Ovary (tissue), 3 donors: ENCODE measurements around the gene AUTS2.

Experiments
- POLR2A ChIP-seq: fragments of 450-650 bp; IDR thresholded peaks from one replicate; pipeline ENCODE4 v1.6.1; 2017; ENCODE audit warnings: antibody characterized with exemption, mild to moderate bottlenecking, moderate library complexity
- TF ChIP-seq, protein P1 (sequence below), 3 donors: fragments of 450-650 bp in 2 of 3; fragments of 200-600 bp in 1 of 3; IDR thresholded peaks; one replicate each; pipeline versions ENCODE4 v1.5.1 to v1.8.0; 2016 to 2022; ENCODE audit warnings: antibody characterized with exemption in 3 of 3, mild to moderate bottlenecking in 1 of 3
- donor health status: DM: no; HTN: no; CAD: no.

DNA sequence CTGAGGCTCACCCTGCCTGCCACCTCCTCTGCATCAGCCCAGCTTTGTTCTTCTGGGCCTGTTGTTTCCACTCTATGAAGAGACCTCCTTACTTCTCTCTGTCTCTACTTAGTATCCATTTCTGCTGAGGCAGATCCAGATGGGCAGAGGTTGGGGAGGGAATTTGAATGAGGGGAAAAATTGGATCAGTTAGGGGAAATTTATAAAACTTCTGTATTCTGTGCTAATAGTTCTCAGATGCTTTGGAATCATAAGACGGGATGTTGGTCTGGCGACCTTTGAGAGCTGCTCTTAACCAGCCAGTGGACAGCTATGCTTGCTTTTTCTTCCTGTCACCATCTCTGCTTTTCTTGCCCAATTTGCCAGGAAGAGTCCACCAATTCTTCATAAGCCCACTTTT is 55.5 kb downstream of the AUTS2 start:
- TF ChIP-seq POLR2A = no peak
- TF ChIP-seq, protein P1, sequence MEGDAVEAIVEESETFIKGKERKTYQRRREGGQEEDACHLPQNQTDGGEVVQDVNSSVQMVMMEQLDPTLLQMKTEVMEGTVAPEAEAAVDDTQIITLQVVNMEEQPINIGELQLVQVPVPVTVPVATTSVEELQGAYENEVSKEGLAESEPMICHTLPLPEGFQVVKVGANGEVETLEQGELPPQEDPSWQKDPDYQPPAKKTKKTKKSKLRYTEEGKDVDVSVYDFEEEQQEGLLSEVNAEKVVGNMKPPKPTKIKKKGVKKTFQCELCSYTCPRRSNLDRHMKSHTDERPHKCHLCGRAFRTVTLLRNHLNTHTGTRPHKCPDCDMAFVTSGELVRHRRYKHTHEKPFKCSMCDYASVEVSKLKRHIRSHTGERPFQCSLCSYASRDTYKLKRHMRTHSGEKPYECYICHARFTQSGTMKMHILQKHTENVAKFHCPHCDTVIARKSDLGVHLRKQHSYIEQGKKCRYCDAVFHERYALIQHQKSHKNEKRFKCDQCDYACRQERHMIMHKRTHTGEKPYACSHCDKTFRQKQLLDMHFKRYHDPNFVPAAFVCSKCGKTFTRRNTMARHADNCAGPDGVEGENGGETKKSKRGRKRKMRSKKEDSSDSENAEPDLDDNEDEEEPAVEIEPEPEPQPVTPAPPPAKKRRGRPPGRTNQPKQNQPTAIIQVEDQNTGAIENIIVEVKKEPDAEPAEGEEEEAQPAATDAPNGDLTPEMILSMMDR (IDR thresholded peaks at IDR 0.05) = no peak
